GM12878 (cell line): ENCODE results near the gene ANKRD55. TPM values are rescaled to one million over a fixed set of nuclear protein-coding genes. Genes with fewer than 3 reads are reported as not detected.

Experiments
- ATAC-seq: fragments of 200-7000 bp; cut with Tn5 transposase; 3 replicates; pipeline ENCODE4 v1.9.1; 2020; ENCODE audit warnings: mild to moderate bottlenecking, moderate library complexity
- BruUV-seq: library from RNA; stranded (reverse); fragments of 400-500 nt; replicated peaks from 2 replicates; lab custom pipeline; 2021; lab: Mats Ljungman, UMichigan
- CTCF ChIA-PET: fragments of 300-600 bp; sonication (Branson Sonifier 250); formaldehyde crosslinking; extraction: SDS; loops from one replicate; lab custom pipeline; 2021; ENCODE audit warnings: inconsistent platforms; lab: Yijun Ruan, JAX
- POLR2A ChIA-PET: fragments of 350-600 bp; formaldehyde crosslinking; extraction: SDS; loops from one replicate; lab custom pipeline; 2021; ENCODE audit warnings: inconsistent platforms; lab: Charles Lee
- RAD21 ChIA-PET: fragments of 300-600 bp; sonication (Branson Sonifier 250); formaldehyde crosslinking; loops from one replicate; lab custom pipeline; 2023; ENCODE audit warnings: antibody characterized with exemption; ENCODE audit not compliant: unreplicated experiment; lab: Charles Lee
- SMC1A ChIA-PET: fragments of 300-600 bp; sonication (Branson Sonifier 250); formaldehyde crosslinking; loops from one replicate; lab custom pipeline; 2023; ENCODE audit not compliant: unreplicated experiment, uncharacterized antibody; lab: Charles Lee
- DNase-seq: peaks from one replicate; pipeline ENCODE4 v3.0.0-alpha.2; 2011; ENCODE audit warnings: low read depth, low spot score
- FAIRE-seq: peaks from 3 replicates; lab custom pipeline; 2011; peaks lifted over from hg19 to GRCh38; lab: Jason Lieb, UNC
- H2AFZ ChIP-seq: 2 replicates; pipeline ENCODE4 v1.6.0; 2011; ENCODE audit warnings: low read depth, low read length, control low read depth; ENCODE audit not compliant: control insufficient read depth
- H3K27ac ChIP-seq: 2 replicates; pipeline ENCODE4 v1.5.1; 2011; ENCODE audit warnings: control low read depth; ENCODE audit not compliant: control insufficient read depth, insufficient read depth
- H3K27me3 ChIP-seq, 2 experiments: replicated peaks in 1 of 2; 2 replicates each; pipeline versions ENCODE4 v1.6.0 to v1.6.1; 2011; ENCODE audit warnings: low read length in 1 of 2; ENCODE audit not compliant: control insufficient read depth in 2 of 2, insufficient read depth in 2 of 2
- H3K36me3 ChIP-seq, 2 experiments: 2 replicates each; pipeline ENCODE4 v1.5.1; 2011; ENCODE audit warnings: low read length in 1 of 2; ENCODE audit not compliant: control insufficient read depth in 2 of 2, insufficient read depth in 2 of 2
- H3K4me1 ChIP-seq: 2 replicates; pipeline ENCODE4 v1.6.1; 2011; ENCODE audit warnings: mild to moderate bottlenecking, low read length, moderate library complexity, mixed read lengths; ENCODE audit not compliant: control insufficient read depth, insufficient read depth
- H3K4me2 ChIP-seq: 2 replicates; pipeline ENCODE4 v1.6.0; 2011; ENCODE audit warnings: control low read depth; ENCODE audit not compliant: control insufficient read depth, insufficient read depth
- H3K4me3 ChIP-seq: fragments of 200-600 bp; sonication (generic); 2 replicates; pipeline ENCODE4 v1.5.1; 2016
- H3K79me2 ChIP-seq: 2 replicates; pipeline ENCODE4 v1.6.0; 2011; ENCODE audit warnings: low read length; ENCODE audit not compliant: control insufficient read depth, insufficient read depth
- H3K9ac ChIP-seq: 2 replicates; pipeline ENCODE4 v1.8.0; 2011; ENCODE audit warnings: low read length, control low read depth, mixed read lengths; ENCODE audit not compliant: control insufficient read depth, insufficient read depth
- H3K9me3 ChIP-seq: replicated peaks from 3 replicates; pipeline ENCODE4 v1.5.1; 2011; ENCODE audit warnings: mild to moderate bottlenecking, low read length; ENCODE audit not compliant: control insufficient read depth, insufficient read depth
- H4K20me1 ChIP-seq: 2 replicates; pipeline ENCODE4 v1.6.0; 2011; ENCODE audit not compliant: control insufficient read depth, insufficient read depth
- CBX5 ChIP-seq: sonication (generic); IDR thresholded peaks from 2 replicates; pipeline ENCODE4 v1.6.1; 2016; ENCODE audit warnings: low read depth, moderate library complexity, mild to moderate bottlenecking, inconsistent platforms
- CHD4 ChIP-seq: fragments of 200-600 bp; sonication (generic); IDR thresholded peaks from 2 replicates; pipeline ENCODE4 v1.6.1; 2016; ENCODE audit warnings: mild to moderate bottlenecking
- in situ Hi-C: fragments of 300-500 bp; cut with MboI; formaldehyde crosslinking; loops from 9 replicates; pipeline ENCODE4 v1.14.3; 2018; ENCODE audit warnings: mixed read lengths
- intact Hi-C: fragments of 100-400 bp; cut with micrococcal nuclease; formaldehyde crosslinking; loops from one replicate; pipeline ENCODE4 v1.14.2; 2022; ENCODE audit not compliant: unreplicated experiment
- polyA plus RNA-seq, 11 experiments: library from polyadenylated mRNA; depleted of rRNA in 4 of 11; unstranded in 6 of 11; stranded (reverse) in 5 of 11; fragments of >200 nt; fragmentation: Nextera tagmentation in 4 of 11; fragmentation: Illumina TruSeq in 1 of 11; extraction: Ambion mirVana in 4 of 11; extraction: Trizol in 1 of 11; gene quantifications; 1 replicate in 1 of 11; 2 replicates in 10 of 11; pipeline versions ENCODE4 v1.2.1 to v1.2.3, GENCODE V29; 2011 to 2016; ENCODE audit warnings: inconsistent platforms in 2 of 11, missing spikeins in 2 of 11, low read depth in 1 of 11
- total RNA-seq, 4 experiments: library from RNA; depleted of rRNA in 3 of 4; stranded (reverse); fragments of >200 nt in 3 of 4; fragmentation: Illumina TruSeq in 1 of 4; extraction: Trizol in 1 of 4; gene quantifications; 2 replicates each; pipeline versions ENCODE4 v1.2.1 to v1.2.3, GENCODE V29; 2013 to 2021
- TF ChIP-seq, protein P1 (sequence below): fragments of 450-650 bp; formaldehyde crosslinking; IDR thresholded peaks from 2 replicates; pipeline ENCODE4 v1.4.0; 2020; ENCODE audit warnings: mild to moderate bottlenecking, moderate library complexity

ANKRD55 gene
- total and polyA plus RNA-seq, 10 of the 15 experiments (the other 5 are each of a cell fraction or from before 2014, with no cell fraction given), result 0.04 TPM; not detected in 9

DNA sequence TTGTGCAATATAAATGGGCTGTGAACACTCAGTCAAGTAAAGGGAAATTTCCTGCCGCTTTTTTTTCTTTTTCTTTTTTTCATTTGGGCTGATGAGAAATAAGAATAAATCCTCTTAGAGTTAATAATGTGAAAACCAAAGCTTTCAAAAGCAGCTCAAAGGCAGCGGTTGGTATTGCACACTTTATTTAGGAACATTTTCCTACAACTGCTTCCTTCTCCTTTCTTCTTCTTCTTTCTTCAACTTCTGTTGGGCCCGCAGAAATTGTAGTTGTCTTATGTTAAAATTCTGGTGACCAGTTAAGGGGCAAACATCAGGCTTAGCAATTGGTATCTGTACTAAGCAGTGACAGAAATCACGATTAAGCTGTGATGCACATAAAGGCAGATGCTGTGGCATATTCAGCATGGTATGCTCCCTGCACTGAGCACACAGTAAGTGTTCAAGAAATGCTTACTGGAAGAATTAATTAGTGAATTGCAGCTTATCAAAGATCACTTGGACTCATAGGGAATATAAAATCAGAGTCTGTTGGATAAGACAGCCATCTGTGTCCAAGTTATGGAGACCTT lies 85.4 kb downstream of the ANKRD55 start (continued):
- no peak for TF ChIP-seq CBX5

DNA sequence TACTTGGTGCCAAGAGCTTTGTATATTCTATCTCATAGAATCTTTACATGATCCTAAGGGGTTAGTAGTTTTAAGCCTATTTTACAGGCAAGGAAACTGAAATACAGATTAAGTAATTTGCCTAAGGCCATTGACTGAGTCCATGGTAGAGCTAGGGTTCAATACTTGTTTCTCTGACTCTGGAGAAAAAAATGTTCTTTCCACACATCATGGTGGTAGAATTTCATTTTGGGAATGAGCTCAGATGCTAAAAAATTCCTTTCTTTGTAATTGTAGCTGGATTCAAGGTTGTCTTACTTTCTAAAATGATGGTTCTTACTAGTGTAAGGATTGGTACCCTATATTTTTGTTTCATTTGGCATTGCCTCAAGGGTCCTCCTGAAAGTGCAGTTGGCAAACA lies 86.0 kb downstream of the ANKRD55 start:
- Histone ChIP-seq H3K4me1 (peaks cover 33% of the 10 kb centered on the region), H3K4me3 (no peak overlapping the region), H3K79me2 (no peaks in the 10 kb centered on the region), H3K4me2 (no peak overlapping the region), H3K36me3 (no peaks in the 10 kb centered on the region), H3K9ac (no peak overlapping the region), H3K27ac (no peak overlapping the region), H3K9me3 (no peaks in the 10 kb centered on the region)
- ATAC-seq (no peak), FAIRE-seq (no peak)
- POLR2A ChIA-PET, result interaction anchor here (0.6 to 2.1 kb wide), 8 partner anchors 8 to 156 kb away, joined by 3 to 16 read pairs (median 4); no protein-coding TSS in a partner anchor
- RAD21 ChIA-PET, result interaction anchor here (0.5 to 7.9 kb wide), 17 partner anchors 9 to 211 kb away, joined by 4 to 41 read pairs (median 8); partner anchors contain the start of gene IL6ST
- CTCF ChIA-PET, result interaction anchor here (0.6 to 4.8 kb wide), 16 partner anchors 14 to 212 kb away, joined by 3 to 25 read pairs (median 4); no protein-coding TSS in a partner anchor
- no peak for TF ChIP-seq CHD4
- TF ChIP-seq, protein P1, sequence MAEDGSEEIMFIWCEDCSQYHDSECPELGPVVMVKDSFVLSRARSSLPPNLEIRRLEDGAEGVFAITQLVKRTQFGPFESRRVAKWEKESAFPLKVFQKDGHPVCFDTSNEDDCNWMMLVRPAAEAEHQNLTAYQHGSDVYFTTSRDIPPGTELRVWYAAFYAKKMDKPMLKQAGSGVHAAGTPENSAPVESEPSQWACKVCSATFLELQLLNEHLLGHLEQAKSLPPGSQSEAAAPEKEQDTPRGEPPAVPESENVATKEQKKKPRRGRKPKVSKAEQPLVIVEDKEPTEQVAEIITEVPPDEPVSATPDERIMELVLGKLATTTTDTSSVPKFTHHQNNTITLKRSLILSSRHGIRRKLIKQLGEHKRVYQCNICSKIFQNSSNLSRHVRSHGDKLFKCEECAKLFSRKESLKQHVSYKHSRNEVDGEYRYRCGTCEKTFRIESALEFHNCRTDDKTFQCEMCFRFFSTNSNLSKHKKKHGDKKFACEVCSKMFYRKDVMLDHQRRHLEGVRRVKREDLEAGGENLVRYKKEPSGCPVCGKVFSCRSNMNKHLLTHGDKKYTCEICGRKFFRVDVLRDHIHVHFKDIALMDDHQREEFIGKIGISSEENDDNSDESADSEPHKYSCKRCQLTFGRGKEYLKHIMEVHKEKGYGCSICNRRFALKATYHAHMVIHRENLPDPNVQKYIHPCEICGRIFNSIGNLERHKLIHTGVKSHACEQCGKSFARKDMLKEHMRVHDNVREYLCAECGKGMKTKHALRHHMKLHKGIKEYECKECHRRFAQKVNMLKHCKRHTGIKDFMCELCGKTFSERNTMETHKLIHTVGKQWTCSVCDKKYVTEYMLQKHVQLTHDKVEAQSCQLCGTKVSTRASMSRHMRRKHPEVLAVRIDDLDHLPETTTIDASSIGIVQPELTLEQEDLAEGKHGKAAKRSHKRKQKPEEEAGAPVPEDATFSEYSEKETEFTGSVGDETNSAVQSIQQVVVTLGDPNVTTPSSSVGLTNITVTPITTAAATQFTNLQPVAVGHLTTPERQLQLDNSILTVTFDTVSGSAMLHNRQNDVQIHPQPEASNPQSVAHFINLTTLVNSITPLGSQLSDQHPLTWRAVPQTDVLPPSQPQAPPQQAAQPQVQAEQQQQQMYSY (CRISPR knock-in tag), result no peak
- TF ChIP-seq, all 136 proteins: peak for 0
- H3K27me3 ChIP-seq, result no peaks in the 10 kb centered on the region; a peak in 1 of 4 replicates
- in situ Hi-C loops, result loop anchor here (5.0 kb wide), 1 partner anchor 155 kb away; the partner anchor contains the start of gene IL6ST
- no peak for DNase-seq
- no peaks in the 10 kb centered on the region for H4K20me1 ChIP-seq
- no TSS peak for BruUV-seq
- SMC1A ChIA-PET, result interaction anchor here (0.8 to 16.8 kb wide), 25 partner anchors 8 to 523 kb away, joined by 3 to 206 read pairs (median 8); no protein-coding TSS in a partner anchor
- intact Hi-C loops, result loop anchor here (5.0 kb wide), 1 partner anchor 170 kb away; no protein-coding TSS in a partner anchor
- H2AFZ ChIP-seq, result no peak overlapping the region
